Transverse colon (tissue), 4 donors: ENCODE measurements around the gene ACTG1. TPM values are rescaled to one million over a fixed set of nuclear protein-coding genes. Genes with fewer than 3 reads are reported as not detected.

Source experiments
- DNase-seq: peaks from one replicate; pipeline ENCODE4 v3.0.0-alpha.2; 2019
- H3K27ac ChIP-seq, 4 donors: fragments of 200-600 bp; sonication (generic); 2 replicates each; pipeline ENCODE4 v1.5.1; 2016 to 2018; ENCODE audit warnings: inconsistent platforms in 4 of 4
- H3K27me3 ChIP-seq: fragments of 200-600 bp; sonication (generic); 2 replicates; pipeline ENCODE4 v1.5.1; 2017; ENCODE audit warnings: inconsistent platforms
- H3K36me3 ChIP-seq, 4 donors: fragments of 200-600 bp; sonication (generic); 2 replicates each; pipeline ENCODE4 v1.5.1; 2017 to 2019; ENCODE audit warnings: inconsistent platforms in 4 of 4
- H3K4me1 ChIP-seq, 4 donors: fragments of 200-600 bp; sonication (generic); 2 replicates each; pipeline ENCODE4 v1.5.1; 2017 to 2020; ENCODE audit warnings: inconsistent platforms in 4 of 4
- H3K4me3 ChIP-seq, 4 donors: fragments of 200-600 bp; sonication (generic); 1 replicate in 1 of 4; 2 replicates in 3 of 4; pipeline versions ENCODE4 v1.5.1 to v1.6.1; 2017 to 2019; ENCODE audit warnings: inconsistent platforms in 4 of 4
- H3K9me3 ChIP-seq, 2 donors: fragments of 200-600 bp; sonication (generic); 2 replicates each; pipeline ENCODE4 v1.5.1; 2017 to 2019; ENCODE audit warnings: inconsistent platforms in 2 of 2
- CTCF ChIP-seq, 5 experiments: fragments of 200-600 bp in 3 of 5; fragments of 450-650 bp in 2 of 5; sonication (generic) in 3 of 5; IDR thresholded peaks; 1 replicate in 2 of 5; 2 replicates in 3 of 5; pipeline ENCODE4 v1.5.1; 2016 to 2017; ENCODE audit warnings: antibody characterized with exemption in 5 of 5, inconsistent platforms in 3 of 5, mild to moderate bottlenecking in 2 of 5, moderate library complexity in 1 of 5
- EP300 ChIP-seq: sonication (generic); formaldehyde crosslinking; IDR thresholded peaks from one replicate; pipeline ENCODE4 v1.6.1; 2017; ENCODE audit warnings: antibody characterized with exemption, low read depth
- POLR2A ChIP-seq: fragments of 450-650 bp; IDR thresholded peaks from one replicate; pipeline ENCODE4 v1.6.1; 2016; ENCODE audit warnings: antibody characterized with exemption, mild to moderate bottlenecking, moderate library complexity
- POLR2AphosphoS5 ChIP-seq, 3 donors: sonication (generic); formaldehyde crosslinking; IDR thresholded peaks; one replicate each; pipeline ENCODE4 v1.6.1; 2016; ENCODE audit warnings: antibody characterized with exemption in 3 of 3
- WGBS, 2 donors: methylation state at CpG; one replicate each; pipeline ENCODE4 v1.1.5; 2018; ENCODE audit warnings: low coverage in 1 of 2; 5-methylcytosine and 5-hydroxymethylcytosine counted together
- in situ Hi-C, 4 donors: fragments of 200-750 bp; cut with MboI; loops; one replicate each; pipeline versions ENCODE4 v1.15.0 to v1.15.1; 2017; ENCODE audit warnings: low sequenced_read_pairs in 3 of 4, low pct_ligation_motif_present in 1 of 4, low pct_unique_long_range_greater_than_20kb in 1 of 4
- intact Hi-C: fragments of 100-400 bp; cut with DNase I; formaldehyde crosslinking; loops from one replicate; pipeline ENCODE4 v1.15.1; 2023; ENCODE audit warnings: low total_unique reads
- total RNA-seq, 4 donors: library from RNA; depleted of rRNA; stranded (reverse); fragments of >200 nt; gene quantifications; one replicate each; pipeline ENCODE4 v1.1.0, GENCODE V29; 2016

Gene ACTG1
- total RNA-seq, 4 donors from 2014 or later: 2,099 to 4,882 (median 4,009) TPM

- Histone ChIP-seq H3K9me3 (no peaks in the 10 kb centered on the region), H3K4me1 (peaks cover 14 to 31% (median 20%) of the 10 kb centered on the region in 4 donors), H3K4me3 (no peak overlapping the region), H3K27ac (no peak overlapping the region), H3K27me3 (no peaks in the 10 kb centered on the region), H3K36me3 (peaks cover 0 to 7% (median 3%) of the 10 kb centered on the region in 4 donors)
- intact Hi-C loops (no loop called here), in situ Hi-C loops (no loop called here)
- TF ChIP-seq POLR2AphosphoS5 (IDR thresholded peaks at IDR 0.05) (no peak), CTCF (IDR thresholded peaks at IDR 0.05) (no peak), POLR2A (no peak), EP300 (no peak)
- no peak for DNase-seq
- WGBS, 2 donors: 95% methylated on average over 15 of the region's 15 CpGs; no CpG with 5 or more reads in 1 of the 2 donors
Measured at GRCh38 chr17:81550285-81550684, 37.7 kb upstream of the ACTG1 start.

- intact Hi-C loops (no loop called here), in situ Hi-C loops (no loop called here)
- H3K4me1 ChIP-seq: peaks cover 14 to 31% (median 20%) of the 10 kb centered on the region in 4 donors
- no peak for DNase-seq
- no peaks in the 10 kb centered on the region for H3K27me3 ChIP-seq
- no peak overlapping the region for H3K27ac ChIP-seq
- no peak overlapping the region for H3K4me3 ChIP-seq
- peaks cover 0 to 11% (median 4%) of the 10 kb centered on the region in 4 donors for H3K36me3 ChIP-seq
- TF ChIP-seq POLR2A: no peak
- TF ChIP-seq CTCF (IDR thresholded peaks at IDR 0.05): no peak
- TF ChIP-seq EP300: no peak
- no peak for TF ChIP-seq POLR2AphosphoS5 (IDR thresholded peaks at IDR 0.05)
- 86% methylated on average over 8 of the region's 8 CpGs; no CpG with 5 or more reads in 1 of the 2 donors for WGBS, 2 donors
- no peaks in the 10 kb centered on the region for H3K9me3 ChIP-seq
Measured at GRCh38 chr17:81549826-81550225, 37.2 kb upstream of the ACTG1 start.

GRCh38 chr17:81549031-81549557, 36.5 kb upstream of the ACTG1 start:
- intact Hi-C loops: no loop called here
- Histone ChIP-seq H3K27me3 (no peaks in the 10 kb centered on the region), H3K4me3 (no peak overlapping the region), H3K9me3 (no peaks in the 10 kb centered on the region), H3K36me3 (peaks cover 0 to 16% (median 4%) of the 10 kb centered on the region in 4 donors), H3K27ac (no peak overlapping the region), H3K4me1 (peaks cover 14 to 29% (median 19%) of the 10 kb centered on the region in 4 donors)
- in situ Hi-C loops: no loop called here
- no peak for TF ChIP-seq POLR2AphosphoS5 (IDR thresholded peaks at IDR 0.05)
- TF ChIP-seq POLR2A: no peak
- no peak for TF ChIP-seq CTCF (IDR thresholded peaks at IDR 0.05)
- TF ChIP-seq EP300: no peak
- 93 to 97% methylated on average over 10 to 16 of the region's 16 CpGs for WGBS, 2 donors
- DNase-seq: no peak

GRCh38 chr17:81547614-81547982, 35.0 kb upstream of the ACTG1 start:
- in situ Hi-C loops: no loop called here
- TF ChIP-seq EP300 (no peak), POLR2AphosphoS5 (IDR thresholded peaks at IDR 0.05) (no peak), CTCF (IDR thresholded peaks at IDR 0.05) (no peak), POLR2A (no peak)
- Histone ChIP-seq H3K4me3 (no peak overlapping the region), H3K36me3 (peaks cover 0 to 19% (median 4%) of the 10 kb centered on the region in 4 donors), H3K4me1 (peaks cover 5 to 14% (median 8%) of the 10 kb centered on the region in 4 donors), H3K27me3 (no peaks in the 10 kb centered on the region), H3K27ac (no peak overlapping the region), H3K9me3 (no peaks in the 10 kb centered on the region)
- WGBS, 2 donors: 100% methylated on average over 1 of the region's 14 CpGs; no CpG with 5 or more reads in 1 of the 2 donors
- intact Hi-C loops: no loop called here
- DNase-seq: no peak
